NCI-H510A (cell line): ENCODE measurements around the gene GDPD2.
"Not testable (repeated sequence)": the region's sequence is repeated elsewhere in the genome, so short reads cannot be mapped to it uniquely, and the experiment has no call there.

Experiments
- DNase-seq: peaks from one replicate; lab custom pipeline; 2025; lab: John Stamatoyannopoulos, UW

The GDPD2 gene, protein sequence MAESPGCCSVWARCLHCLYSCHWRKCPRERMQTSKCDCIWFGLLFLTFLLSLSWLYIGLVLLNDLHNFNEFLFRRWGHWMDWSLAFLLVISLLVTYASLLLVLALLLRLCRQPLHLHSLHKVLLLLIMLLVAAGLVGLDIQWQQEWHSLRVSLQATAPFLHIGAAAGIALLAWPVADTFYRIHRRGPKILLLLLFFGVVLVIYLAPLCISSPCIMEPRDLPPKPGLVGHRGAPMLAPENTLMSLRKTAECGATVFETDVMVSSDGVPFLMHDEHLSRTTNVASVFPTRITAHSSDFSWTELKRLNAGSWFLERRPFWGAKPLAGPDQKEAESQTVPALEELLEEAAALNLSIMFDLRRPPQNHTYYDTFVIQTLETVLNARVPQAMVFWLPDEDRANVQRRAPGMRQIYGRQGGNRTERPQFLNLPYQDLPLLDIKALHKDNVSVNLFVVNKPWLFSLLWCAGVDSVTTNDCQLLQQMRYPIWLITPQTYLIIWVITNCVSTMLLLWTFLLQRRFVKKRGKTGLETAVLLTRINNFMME

DNA sequence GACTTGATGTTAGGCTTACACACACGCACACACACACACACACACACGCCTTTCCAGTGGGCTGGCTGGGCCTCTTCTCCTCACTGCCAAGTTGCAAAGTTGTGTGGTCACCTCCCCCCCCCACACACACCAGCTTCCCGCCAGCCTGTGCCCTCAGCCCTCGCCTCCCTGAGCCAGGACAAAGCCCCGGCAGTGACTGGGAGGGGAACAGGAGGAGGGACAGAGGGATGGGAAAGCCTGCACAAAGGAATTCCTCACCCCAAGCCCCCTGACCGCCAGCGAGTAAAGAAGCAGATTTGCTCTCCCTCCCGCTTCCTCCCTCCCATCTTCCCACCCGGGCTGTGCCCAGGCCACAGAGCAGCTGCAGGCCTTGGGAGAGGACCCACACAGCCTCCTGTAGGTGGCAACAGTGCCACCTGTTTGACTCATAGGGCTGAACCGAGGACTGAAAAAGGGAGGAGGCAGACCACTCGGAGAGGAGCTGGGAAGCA, at the start of gene GDPD2:
Gene GDPD2, plus strand, starts transcription at position 464 of the 491 bp plus-strand sequence. CDS start 1,671 bp downstream, outside the sequence.
- DNase-seq, result peak; percentile 63

DNA sequence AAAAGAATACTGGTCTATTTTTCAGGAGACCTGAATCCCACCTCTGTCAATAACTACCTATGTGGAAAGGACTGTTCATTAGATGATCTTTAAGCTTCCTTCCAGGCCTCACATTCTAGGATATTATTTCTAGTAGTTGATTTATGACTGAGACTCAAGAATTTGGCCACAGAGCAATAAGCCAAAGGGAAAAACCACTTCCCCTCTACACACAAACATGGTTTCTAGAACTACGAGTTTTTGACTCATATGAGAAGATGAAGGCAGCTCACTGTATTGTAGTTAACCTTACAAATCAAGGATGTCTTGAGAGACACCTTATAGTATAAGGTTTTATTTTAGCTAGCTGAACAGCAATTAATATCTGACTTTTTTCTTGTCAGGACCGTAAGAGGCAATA, 36.9 kb upstream of the GDPD2 start:
- no peak for DNase-seq

DNA sequence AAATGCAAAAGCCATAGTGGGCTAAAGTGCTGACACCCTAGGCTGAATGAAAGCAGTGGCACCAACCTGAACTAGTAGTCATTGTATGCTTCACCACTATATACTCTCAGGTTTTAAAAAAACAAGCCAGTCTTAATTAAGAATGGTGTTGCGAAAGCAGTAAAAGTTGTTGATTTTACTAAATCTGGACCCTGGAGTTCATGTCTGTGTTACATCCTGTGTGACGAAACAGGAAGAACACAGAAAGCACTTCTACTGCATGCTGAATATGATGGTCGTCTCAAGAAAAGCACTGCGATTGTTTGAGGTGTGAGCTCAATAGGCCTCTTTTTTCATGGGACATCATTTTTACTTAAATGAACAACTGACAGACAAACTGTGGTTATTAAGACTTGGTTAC, 24.2 kb upstream of the GDPD2 start:
- no peak for DNase-seq

DNA sequence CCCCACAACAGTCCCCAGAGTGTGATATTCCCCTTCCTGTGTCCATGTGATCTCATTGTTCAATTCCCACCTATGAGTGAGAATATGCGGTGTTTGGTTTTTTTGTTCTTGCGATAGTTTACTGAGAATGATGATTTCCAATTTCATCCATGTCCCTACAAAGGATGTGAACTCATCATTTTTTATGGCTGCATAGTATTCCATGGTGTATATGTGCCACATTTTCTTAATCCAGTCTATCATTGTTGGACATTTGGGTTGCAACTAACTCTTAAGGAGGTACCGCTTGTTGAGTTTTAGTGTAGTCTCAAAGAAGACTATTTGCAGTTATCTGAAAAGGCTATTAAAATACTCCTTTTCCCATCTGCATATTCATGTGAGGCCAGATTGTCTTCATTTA, 22.9 kb upstream of the GDPD2 start:
- DNase-seq, result not testable (repeated sequence)

DNA sequence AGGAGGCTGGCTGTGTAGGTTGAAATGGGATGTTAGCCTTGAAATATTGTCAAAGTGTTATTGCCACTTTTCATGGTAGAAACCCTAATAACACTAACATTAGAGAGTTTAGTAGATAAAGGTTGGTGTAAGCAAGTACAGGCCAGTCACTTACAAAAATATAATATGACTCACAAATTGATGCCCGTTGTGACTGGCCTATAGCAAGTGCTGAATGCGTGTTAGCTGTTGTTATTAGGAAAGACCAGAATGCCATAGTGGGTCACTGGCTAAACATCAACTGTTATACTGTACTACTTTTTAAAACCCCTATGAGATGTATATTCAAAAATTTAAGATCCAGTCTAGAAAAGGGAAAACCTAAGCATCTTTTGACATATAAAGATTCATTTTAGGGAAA, 20.4 kb upstream of the GDPD2 start:
- no peak for DNase-seq

DNA sequence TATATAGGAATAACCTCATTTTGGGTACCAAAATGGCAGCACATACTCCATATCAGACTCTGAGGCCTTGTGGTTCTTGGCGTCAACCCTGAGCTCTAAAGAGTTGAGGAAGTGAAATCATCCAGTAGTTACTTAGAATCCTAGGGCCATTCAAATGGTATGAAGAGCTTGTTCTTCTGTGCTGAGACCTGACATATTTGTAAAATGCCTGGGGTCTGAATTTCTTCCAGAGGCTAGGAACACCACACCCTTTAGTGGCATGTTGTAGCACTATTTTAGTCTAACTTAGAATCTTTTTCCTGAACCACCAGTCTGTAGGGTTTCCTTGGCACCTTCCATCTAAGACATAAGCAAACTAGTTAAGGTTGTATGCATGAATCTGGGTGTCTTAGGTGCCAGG, 18.1 kb upstream of the GDPD2 start:
- DNase-seq, result no peak

DNA sequence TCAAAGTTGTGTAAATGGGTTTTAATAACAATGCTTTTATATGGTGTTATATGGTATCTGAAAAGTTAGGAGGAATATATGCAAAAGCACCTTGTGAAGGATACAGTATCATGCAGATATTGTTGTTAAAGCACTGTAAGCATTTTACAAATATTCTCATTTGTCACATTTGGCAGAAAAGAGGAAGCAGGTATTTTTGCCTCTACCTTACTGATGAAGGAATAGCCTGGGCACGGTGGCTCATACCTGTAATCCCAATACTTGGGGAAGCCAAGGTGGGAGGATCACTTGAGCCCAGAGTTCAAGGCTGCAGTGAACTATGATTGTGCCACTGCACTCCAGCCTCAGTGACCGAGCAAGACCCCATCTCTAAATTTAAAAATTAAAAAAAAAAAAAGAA, 12.2 kb upstream of the GDPD2 start:
- DNase-seq, result no peak

DNA sequence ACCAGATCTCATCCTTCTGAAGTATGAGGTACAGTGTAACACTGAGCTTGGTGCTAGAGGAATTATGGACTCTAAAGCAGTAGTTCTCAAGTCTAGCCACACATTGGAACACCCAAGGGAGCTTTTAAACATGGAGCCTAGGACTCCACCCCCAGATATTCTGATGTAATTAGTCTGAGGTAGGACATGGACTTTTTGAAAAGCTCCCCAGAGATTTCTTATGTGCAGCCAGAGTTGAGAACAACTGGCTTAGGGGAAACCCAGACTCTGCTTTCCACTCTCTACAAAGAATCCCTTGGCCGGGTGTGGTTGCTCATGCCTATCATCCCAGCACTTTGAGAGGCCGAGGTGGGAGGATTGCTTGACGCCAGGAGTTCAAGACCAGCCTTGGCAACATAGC, 11.6 kb upstream of the GDPD2 start:
- no peak for DNase-seq

DNA sequence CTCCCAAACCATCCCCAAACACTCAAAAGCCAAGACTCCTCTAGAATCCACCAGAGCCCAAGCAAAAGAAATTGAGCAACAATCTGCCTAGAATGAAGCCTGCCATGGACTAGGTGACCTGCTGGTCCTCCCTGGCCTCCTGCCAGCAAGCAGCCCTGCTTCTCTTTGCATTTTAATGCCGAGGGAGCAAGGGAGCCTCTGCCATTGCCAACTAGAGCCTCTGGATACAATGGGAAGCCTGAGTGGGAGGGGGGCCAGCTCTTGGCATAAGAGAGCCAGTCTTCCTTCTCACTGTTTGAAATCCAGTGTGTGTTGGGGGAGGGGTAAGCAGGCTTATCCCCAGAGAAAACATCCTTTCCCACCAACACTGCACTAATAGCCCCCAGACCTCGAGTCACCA, 1.5 kb upstream of the GDPD2 start:
- no peak for DNase-seq

DNA sequence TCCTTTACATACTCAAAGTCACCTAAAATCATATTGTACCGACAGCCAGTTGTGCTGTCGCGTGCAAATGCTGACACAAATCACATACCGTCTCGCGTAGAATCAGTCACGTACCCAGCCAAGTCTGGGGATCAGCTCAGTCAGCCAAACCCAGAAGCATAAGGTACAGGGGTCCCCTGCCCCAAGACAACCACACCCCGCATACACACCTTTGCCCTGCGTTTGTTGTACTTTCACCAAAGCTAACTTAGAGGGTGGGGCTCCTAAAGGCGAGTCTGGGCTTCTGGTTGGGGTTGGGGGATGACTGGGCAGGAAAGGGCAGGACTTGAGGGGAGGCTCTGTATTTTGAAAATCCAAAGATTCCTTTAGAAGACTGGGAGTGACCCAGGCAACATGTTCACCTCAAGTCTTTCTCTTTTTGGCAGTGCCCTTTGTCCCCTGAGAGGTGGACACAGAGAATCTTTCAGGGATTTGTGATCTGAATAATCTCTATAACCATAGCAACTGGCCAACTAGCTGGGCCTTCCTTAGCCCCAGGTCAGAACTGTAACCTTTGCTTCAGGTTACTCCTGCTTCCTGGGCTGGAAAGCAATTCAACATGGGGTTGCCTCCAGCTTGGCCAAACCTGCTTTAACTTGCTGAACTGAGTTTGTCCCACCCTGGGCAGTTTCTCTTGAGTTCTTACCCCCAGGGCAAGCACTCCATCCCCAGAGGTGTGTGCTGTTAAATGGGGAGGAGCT, 992 bp downstream of the GDPD2 start:
- DNase-seq, result no peak

DNA sequence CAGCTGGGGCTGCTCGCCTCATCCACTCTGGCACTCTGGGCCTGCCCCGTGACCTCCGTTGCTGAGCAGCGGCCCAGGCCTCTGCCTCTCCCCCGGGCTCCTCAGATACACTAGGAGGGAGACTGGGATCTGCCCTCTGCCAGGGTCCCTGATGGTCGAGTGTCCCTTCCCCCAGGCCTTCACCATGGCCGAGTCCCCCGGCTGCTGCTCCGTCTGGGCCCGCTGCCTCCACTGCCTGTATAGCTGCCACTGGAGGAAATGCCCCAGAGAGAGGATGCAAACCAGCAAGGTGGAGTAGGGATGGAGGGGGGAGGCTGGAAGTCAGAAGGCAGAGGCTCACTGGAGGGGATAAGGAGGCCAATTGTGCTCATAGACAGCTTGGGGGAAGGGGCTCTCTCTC, 1.7 kb downstream of the GDPD2 start:
- no peak for DNase-seq

DNA sequence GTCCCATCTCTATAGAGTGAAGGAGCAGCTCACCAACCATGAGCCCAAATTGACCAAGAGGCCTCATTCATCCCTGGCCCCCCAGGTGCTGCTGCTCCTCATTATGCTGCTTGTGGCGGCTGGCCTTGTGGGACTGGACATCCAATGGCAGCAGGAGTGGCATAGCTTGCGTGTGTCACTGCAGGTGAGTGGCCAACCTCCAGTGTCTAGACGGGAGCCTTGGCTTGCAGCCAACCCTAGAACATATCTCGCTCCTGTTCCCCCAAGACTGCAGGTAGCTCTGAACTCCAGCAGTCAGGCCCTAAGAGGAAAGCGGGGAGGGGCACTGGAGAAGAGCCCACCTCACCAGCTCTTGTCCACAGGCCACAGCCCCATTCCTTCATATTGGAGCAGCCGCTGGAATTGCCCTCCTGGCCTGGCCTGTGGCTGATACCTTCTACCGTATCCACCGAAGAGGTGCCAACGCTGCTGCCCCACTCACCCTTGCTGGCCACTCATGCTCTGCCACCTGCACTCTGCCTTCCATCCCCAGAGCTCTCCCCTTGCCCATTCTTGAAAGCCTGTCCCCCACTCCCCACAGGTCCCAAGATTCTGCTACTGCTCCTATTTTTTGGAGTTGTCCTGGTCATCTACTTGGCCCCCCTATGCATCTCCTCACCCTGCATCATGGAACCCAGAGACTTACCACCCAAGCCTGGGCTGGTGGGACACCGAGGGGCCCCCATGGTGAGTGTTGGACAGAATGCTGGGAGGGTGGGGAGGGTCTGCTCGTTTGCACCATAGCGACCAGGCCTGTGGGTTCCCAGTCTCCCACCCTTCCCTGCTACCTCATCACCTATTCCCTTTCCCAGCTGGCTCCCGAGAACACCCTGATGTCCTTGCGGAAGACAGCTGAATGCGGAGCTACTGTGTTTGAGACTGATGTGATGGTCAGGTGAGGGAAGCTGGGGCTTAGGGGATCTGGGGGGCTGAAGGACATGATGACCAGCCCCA, 3.5 kb downstream of the GDPD2 start:
- DNase-seq, result no peak

DNA sequence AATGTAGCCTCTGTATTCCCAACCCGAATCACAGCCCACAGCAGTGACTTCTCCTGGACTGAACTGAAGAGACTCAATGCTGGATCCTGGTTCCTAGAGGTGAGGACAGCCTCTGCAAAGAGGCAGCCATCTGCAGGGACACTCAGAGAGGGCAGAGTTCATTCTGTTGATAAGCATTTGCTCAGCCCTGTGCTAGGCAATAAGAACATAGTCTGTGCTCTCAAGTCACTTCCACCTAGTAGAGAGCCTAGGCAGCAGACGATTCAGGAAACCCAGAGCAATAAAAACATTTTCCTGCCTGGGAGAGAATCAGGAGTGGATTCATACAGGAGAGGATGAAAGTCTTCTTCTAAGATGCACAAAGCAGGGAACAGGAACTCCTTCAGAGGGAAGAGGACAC, 4.3 kb downstream of the GDPD2 start:
- no peak for DNase-seq

DNA sequence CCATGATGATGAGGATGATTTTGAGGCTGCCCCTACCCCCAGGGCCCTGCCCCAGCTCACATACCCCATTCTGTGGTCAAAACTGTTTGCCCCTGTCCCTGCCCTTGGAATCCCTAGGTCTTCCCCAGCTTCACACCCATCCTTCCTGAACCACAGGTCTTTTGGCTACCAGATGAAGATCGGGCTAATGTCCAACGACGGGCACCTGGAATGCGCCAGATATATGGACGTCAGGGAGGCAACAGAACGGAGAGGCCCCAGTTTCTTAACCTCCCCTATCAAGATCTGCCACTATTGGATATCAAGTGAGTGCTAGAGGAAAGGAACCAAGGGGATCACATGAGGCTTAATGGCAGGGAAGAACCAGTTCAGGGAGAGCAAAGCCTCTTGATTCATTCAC, 6.6 kb downstream of the GDPD2 start:
- DNase-seq, result no peak

DNA sequence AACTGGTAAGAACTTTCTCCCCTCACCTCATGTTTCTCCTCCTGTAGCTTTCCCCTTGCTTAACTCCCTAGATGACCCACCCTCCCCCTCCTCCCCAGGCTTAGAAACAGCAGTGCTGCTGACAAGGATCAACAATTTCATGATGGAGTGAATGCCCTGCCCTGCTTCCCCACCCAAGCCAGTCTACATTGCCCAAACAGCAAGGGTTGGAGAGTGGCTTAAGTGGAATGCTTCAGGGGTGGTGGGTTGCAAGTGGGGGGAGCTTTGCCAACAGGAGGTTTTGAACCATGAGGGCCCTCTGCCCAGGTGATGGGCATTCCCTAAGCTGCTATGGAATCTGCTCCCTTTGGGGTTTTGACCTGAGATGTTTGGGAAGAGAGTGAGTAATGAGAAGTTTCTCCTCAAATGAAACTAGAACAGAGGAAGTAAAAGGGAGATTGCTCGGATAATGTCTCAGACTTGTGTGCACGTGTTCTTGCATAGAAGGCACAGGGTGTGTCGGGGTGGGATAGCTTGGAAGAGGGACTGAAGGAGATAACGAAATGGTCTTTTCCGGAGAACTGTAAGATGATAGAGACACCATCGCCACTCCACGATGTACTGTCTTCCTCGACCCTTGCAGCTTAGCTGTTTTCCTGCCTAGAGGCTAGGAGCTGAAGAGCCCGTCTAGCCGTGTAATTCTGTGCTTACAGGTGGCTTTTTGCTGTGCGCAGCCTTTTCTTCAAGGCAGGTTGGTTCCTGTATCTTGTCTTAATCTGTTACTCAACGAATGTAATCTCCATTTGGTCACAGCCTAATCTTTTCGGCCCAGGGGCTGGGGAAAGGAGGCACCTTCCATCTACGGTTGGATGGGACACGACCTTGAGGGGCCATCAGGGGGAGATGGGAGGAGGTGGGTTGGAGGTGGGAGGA, 10.1 kb downstream of the GDPD2 start:
- no peak for DNase-seq

DNA sequence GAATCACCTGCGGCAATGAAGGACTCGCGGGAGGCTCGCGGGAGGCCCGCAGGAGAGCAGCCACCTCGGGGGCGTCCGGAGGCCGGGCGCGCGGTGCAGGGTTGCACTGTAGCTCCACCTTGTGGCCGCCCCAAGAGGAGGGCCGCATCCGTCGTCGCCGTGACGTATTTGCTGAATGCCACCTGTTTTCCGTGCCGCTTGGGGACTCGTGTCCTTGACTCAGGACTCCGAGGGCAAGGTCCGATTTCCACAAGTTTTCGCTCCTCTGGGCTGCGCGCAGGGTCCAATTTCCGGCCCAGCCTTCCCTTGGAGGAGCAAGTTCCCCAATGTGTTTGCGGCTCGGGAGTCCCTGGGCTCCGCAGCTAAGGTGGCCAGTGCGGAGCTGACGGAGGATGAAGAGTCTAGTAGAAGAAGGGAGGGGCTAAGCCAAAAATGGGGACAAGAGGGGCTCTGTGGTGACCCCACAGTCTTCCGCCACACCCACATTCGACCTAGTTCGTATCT, 10.8 kb downstream of the GDPD2 start:
- peak; percentile 54 for DNase-seq

DNA sequence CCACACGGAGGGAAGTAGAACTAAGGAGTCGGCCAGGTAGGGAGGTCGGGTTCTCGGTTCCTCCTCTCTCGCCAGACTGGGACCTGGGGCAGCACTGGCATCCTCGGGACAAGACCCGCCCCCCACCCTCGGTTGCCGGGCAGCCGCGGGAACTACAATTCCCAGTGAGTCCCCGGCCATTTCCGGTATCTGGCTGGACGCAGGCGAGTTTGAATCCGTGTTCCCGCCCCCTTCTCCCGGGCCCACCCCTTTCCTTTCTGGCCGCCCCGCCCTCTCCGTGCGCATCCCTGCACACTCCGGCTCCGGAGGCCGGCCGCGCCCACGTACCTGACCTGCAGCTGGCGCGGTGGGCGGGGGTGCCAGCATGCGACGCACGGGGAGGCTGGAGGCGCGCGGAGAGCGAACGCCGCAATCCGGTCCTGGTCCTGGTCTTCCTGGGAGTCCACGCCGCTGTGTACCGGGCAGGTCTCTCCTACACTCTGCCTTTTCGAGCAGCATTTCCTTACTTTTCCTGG, 11.3 kb downstream of the GDPD2 start:
- DNase-seq, result peak; percentile 84

DNA sequence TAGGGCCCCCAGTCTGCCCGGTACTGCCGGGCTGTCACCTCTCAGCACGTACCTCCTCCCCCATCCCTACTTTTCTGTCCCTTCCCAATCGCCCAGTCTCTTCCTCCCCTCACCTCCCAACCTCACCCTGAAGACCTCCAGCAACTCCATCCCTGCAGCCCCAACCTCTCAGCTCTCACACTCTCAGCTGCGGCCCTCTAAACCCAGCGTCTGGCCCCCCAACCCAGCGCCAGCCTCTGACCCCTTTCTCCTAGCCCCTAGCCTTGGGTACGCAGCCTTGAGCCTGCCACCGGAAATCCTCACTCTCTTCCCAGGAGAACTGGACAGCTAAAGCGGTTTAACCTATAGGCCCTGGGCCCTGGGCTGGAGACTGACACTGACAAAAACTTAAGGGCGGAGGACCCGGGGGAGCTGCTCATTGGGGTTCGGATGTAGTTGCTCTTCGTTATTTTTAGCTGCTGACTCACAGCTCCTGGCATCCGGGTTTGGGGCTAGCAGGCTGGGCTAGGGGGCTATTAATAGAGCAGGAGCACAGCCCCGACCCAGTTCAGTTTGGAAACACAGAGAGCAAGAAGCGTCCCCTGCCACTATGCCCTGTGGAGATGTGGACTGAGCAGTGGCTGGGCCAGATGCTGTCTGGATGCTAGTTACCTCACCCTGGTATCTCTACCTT, 11.9 kb downstream of the GDPD2 start:
- DNase-seq, result no peak

DNA sequence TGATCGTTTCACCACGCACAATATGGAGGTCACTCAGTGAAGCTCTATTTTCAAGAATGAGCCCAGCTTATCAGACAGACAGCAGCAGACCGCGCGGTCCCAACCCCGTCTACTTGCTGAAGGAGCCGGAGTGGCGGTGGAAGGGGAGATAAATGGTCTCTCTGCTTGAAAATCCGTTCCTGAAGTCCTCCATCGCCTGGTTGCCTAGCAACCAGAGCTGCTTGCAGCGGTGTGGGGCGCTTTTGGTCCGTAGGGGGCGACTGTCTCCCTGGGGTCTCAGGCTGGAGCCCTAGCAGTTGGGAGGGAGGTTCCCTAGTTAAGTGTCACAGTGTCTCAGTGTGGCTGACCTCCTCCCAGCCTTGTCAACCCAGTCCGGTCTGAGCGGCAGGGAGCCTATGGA, 13.2 kb downstream of the GDPD2 start:
- no peak for DNase-seq

DNA sequence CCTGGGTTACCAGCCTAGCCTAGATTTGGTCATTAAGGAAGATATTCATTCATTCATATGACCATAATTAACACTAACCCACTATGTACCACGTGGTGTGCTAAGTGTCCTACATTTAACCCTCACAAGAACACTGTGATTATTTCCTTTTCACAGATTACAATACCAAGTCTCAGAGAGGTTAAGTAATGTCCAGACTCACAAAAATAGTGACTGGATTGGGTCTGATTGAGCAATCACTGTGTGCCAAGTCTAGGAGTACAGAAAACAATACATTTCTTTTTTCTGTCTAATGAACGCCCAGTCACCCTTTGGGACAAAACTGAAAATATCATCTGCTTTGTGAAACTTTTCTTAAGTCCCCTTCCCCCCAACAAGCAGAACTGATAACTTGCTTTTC, 13.9 kb downstream of the GDPD2 start:
- no peak for DNase-seq
